K562 (cell line): ENCODE data around the gene LY6G5B. TPM values are rescaled to one million over a fixed set of nuclear protein-coding genes. Genes with fewer than 3 reads are reported as not detected.

Experiments used
- BACH1 ChIP-seq: fragments of 200-800 bp; sonication (Bioruptor generic); IDR thresholded peaks from 2 replicates; pipeline ENCODE4 v1.6.1; 2016; ENCODE audit warnings: missing genetic modification characterization, missing compliant biosample characterization
- DMBX1 ChIP-seq: fragments of 250-450 bp; sonication (Bioruptor Pico); IDR thresholded peaks from 2 replicates; pipeline ENCODE4 v1.8.0; 2022; ENCODE audit warnings: inconsistent platforms, mild to moderate bottlenecking, moderate library complexity, borderline replicate concordance
- DNMT1 ChIP-seq: fragments of 450-650 bp; IDR thresholded peaks from 2 replicates; pipeline ENCODE4 v1.6.1; 2016; ENCODE audit warnings: antibody characterized with exemption, mild to moderate bottlenecking
- GABPB2 ChIP-seq: fragments of 250-450 bp; sonication (Bioruptor Pico); conservative IDR thresholded peaks from 2 replicates; pipeline ENCODE4 v1.5.1; 2021; ENCODE audit warnings: mild to moderate bottlenecking
- KAT7 ChIP-seq: sonication (generic); formaldehyde crosslinking; IDR thresholded peaks from 2 replicates; pipeline ENCODE4 v1.8.0; 2022; ENCODE audit warnings: missing genetic modification reagents, mild to moderate bottlenecking, borderline replicate concordance
- KLF16 ChIP-seq: IDR thresholded peaks from 2 replicates; pipeline ENCODE4 v1.6.1; 2016; ENCODE audit warnings: antibody characterized with exemption
- MBD2 ChIP-seq: sonication (generic); IDR thresholded peaks from 2 replicates; pipeline ENCODE4 v1.6.1; 2016; ENCODE audit warnings: low read depth, borderline replicate concordance
- MCM5 ChIP-seq: fragments of 450-650 bp; IDR thresholded peaks from 2 replicates; pipeline ENCODE4 v1.6.1; 2016; ENCODE audit warnings: low read depth
- NCOR1 ChIP-seq: fragments of 450-650 bp; IDR thresholded peaks from 2 replicates; pipeline ENCODE4 v1.6.1; 2016; ENCODE audit warnings: mild to moderate bottlenecking, moderate library complexity
- NFE2 ChIP-seq: IDR thresholded peaks from 2 replicates; pipeline ENCODE4 v1.6.1; 2014; ENCODE audit warnings: antibody characterized with exemption, low read depth
- POLR3A ChIP-seq: IDR thresholded peaks from 2 replicates; pipeline ENCODE4 v1.6.1; 2011; ENCODE audit warnings: borderline replicate concordance, mild to moderate bottlenecking, moderate library complexity; ENCODE audit not compliant: insufficient read length, insufficient read depth; ENCODE audit errors: extremely low read depth
- PURB ChIP-seq: sonication (generic); formaldehyde crosslinking; IDR thresholded peaks from 2 replicates; pipeline ENCODE4 v1.9.0; 2021; ENCODE audit warnings: low read depth, mild to moderate bottlenecking, missing genetic modification reagents
- SMAD1 ChIP-seq: fragments of 150-350 bp; IDR thresholded peaks from 2 replicates; pipeline ENCODE4 v1.6.1; 2014; ENCODE audit warnings: low read length, low read depth; ENCODE audit not compliant: partially characterized antibody
- SP1 ChIP-seq: sonication (generic); formaldehyde crosslinking; IDR thresholded peaks from 2 replicates; pipeline ENCODE4 v1.8.1; 2022; ENCODE audit warnings: mild to moderate bottlenecking, missing genetic modification reagents
- STAT5A ChIP-seq: IDR thresholded peaks from 2 replicates; pipeline ENCODE4 v1.6.1; 2012; ENCODE audit warnings: low read length, inconsistent platforms, borderline replicate concordance
- TAF1 ChIP-seq: IDR thresholded peaks from 2 replicates; pipeline ENCODE4 v1.6.1; 2011; ENCODE audit warnings: mild to moderate bottlenecking, low read length, moderate library complexity; ENCODE audit not compliant: insufficient read depth, control insufficient read depth, severe bottlenecking; ENCODE audit errors: extremely low read depth
- TAF15 ChIP-seq: fragments of 200-400 bp; formaldehyde crosslinking; IDR thresholded peaks from 2 replicates; pipeline ENCODE4 v1.6.1; 2017; ENCODE audit warnings: mild to moderate bottlenecking, low read depth, low read length, moderate library complexity
- TCF7L2 ChIP-seq: fragments of 150-350 bp; IDR thresholded peaks from 2 replicates; pipeline ENCODE4 v1.6.1; 2016; ENCODE audit warnings: low read depth, mild to moderate bottlenecking, low read length, moderate library complexity
- ZNF232 ChIP-seq: sonication (generic); formaldehyde crosslinking; IDR thresholded peaks from 2 replicates; pipeline ENCODE4 v1.8.0; 2022; ENCODE audit warnings: mild to moderate bottlenecking, missing genetic modification reagents
- ZNF57 ChIP-seq: fragments of 450-650 bp; formaldehyde crosslinking; IDR thresholded peaks from 2 replicates; pipeline ENCODE4 v1.4.0; 2020; ENCODE audit warnings: mild to moderate bottlenecking, moderate library complexity
- polyA plus RNA-seq, 8 experiments: library from polyadenylated mRNA; depleted of rRNA in 4 of 8; stranded (reverse) in 5 of 8; unstranded in 3 of 8; fragments of >200 nt; fragmentation: Nextera tagmentation in 2 of 8; fragmentation: Illumina TruSeq in 1 of 8; extraction: Ambion mirVana in 2 of 8; extraction: Trizol in 1 of 8; gene quantifications; 2 replicates each; pipeline versions ENCODE4 v1.2.1 to v1.2.3, GENCODE V29; 2011 to 2014; ENCODE audit warnings: inconsistent platforms in 1 of 8, missing spikeins in 1 of 8
- total RNA-seq, 7 experiments: library from RNA; depleted of rRNA in 6 of 7; stranded (reverse); fragments of >200 nt in 6 of 7; fragmentation: Illumina TruSeq in 2 of 7; extraction: Trizol in 2 of 7; gene quantifications; 2 replicates each; pipeline versions ENCODE4 v1.2.1 to v1.2.3, GENCODE V29; 2011 to 2021; ENCODE audit warnings: low replicate concordance in 1 of 7
- TF ChIP-seq, protein P1 (sequence below), 2 experiments: fragments of 150-350 bp in 1 of 2; IDR thresholded peaks; 2 replicates each; pipeline ENCODE4 v1.6.1; 2012 to 2016; ENCODE audit warnings: low read depth in 2 of 2, low read length in 2 of 2, mild to moderate bottlenecking in 1 of 2, moderate library complexity in 1 of 2
- TF ChIP-seq, protein P2 (sequence below): sonication (generic); formaldehyde crosslinking; IDR thresholded peaks from 2 replicates; pipeline ENCODE4 v1.8.0; 2022; ENCODE audit warnings: mild to moderate bottlenecking, low read depth, missing genetic modification reagents
- TF ChIP-seq, protein P3 (sequence below): sonication (generic); formaldehyde crosslinking; IDR thresholded peaks from 2 replicates; pipeline ENCODE4 v1.8.0; 2022; ENCODE audit warnings: missing genetic modification reagents, mild to moderate bottlenecking, moderate library complexity, borderline replicate concordance

Gene LY6G5B
- total and polyA plus RNA-seq, 9 of the 15 experiments (the other 6 are each of a cell fraction or from before 2014, with no cell fraction given): 6.0 to 27.0 (median 7.5) TPM

DNA sequence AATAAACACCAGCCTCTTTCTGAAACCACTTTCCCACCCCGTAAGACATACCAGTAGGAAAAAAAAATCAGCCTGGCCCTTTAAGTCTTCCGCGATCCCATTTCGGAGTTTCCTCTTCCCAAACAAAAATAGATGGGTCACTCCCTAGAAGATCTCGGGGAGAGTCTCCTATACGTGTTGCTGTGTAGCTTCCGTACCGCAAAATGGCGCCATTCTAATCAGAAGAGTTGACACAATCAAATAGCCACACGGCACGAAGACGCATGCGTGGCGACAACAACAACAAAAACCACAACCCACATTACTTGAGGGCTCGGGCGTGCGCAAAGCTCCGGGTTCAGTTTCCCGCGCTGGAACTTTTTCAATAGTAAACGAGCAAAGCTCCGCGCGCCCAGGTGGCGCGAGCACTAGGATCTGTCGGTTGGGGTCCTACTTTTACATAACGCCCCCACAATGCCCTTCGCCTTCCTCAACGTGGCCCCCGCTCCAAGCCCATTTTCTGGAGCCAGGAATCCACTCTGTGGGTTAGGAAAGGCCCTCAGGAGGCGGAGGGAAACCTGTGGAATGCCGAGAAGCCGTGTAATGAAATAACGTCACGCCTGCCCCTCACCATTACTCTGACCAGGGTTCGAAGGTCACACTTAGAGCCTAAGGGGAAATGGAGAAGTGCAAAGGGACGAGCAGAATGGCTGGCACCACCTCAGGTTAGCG is 4.8 kb upstream of the LY6G5B start, which contains the start of gene GPANK1 (continued):
- TF ChIP-seq, protein P1, sequence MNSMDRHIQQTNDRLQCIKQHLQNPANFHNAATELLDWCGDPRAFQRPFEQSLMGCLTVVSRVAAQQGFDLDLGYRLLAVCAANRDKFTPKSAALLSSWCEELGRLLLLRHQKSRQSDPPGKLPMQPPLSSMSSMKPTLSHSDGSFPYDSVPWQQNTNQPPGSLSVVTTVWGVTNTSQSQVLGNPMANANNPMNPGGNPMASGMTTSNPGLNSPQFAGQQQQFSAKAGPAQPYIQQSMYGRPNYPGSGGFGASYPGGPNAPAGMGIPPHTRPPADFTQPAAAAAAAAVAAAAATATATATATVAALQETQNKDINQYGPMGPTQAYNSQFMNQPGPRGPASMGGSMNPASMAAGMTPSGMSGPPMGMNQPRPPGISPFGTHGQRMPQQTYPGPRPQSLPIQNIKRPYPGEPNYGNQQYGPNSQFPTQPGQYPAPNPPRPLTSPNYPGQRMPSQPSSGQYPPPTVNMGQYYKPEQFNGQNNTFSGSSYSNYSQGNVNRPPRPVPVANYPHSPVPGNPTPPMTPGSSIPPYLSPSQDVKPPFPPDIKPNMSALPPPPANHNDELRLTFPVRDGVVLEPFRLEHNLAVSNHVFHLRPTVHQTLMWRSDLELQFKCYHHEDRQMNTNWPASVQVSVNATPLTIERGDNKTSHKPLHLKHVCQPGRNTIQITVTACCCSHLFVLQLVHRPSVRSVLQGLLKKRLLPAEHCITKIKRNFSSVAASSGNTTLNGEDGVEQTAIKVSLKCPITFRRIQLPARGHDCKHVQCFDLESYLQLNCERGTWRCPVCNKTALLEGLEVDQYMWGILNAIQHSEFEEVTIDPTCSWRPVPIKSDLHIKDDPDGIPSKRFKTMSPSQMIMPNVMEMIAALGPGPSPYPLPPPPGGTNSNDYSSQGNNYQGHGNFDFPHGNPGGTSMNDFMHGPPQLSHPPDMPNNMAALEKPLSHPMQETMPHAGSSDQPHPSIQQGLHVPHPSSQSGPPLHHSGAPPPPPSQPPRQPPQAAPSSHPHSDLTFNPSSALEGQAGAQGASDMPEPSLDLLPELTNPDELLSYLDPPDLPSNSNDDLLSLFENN (IDR thresholded peaks at IDR 0.05; ENCODE audit: low read depth in 2 of 2, low read length in 2 of 2): peak in 1 of 2 experiments; percentile 30; a peak in 2 of 4 replicates
- TF ChIP-seq BACH1 (no peak), NFE2 (peak; percentile 57), MCM5 (no peak), DNMT1 (no peak), PURB (CRISPR knock-in tag) (no peak), POLR3A (no peak), DMBX1 (CRISPR knock-in tag) (peak; percentile 44; the same call in 1 of the 2 replicates), STAT5A (no peak; the same call in 1 of the 2 replicates), SP1 (CRISPR knock-in tag) (peak; percentile 70; the same call in 1 of the 2 replicates), ZNF232 (peak; percentile 71; the same call in 1 of the 2 replicates), TAF1 (peak; percentile 94), NCOR1 (no peak), TCF7L2 (peak; percentile 96), SMAD1 (peak; percentile 55), TAF15 (no peak), MBD2 (no peak), KLF16 (no peak), KAT7 (CRISPR knock-in tag) (peak; percentile 100), GABPB2 (CRISPR knock-in tag) (0 out of 2 replicates have a peak, but pooled peaks have one; percentile 5), ZNF57 (CRISPR knock-in tag) (peak; percentile 73; the same call in 1 of the 2 replicates)
- TF ChIP-seq, protein P2, sequence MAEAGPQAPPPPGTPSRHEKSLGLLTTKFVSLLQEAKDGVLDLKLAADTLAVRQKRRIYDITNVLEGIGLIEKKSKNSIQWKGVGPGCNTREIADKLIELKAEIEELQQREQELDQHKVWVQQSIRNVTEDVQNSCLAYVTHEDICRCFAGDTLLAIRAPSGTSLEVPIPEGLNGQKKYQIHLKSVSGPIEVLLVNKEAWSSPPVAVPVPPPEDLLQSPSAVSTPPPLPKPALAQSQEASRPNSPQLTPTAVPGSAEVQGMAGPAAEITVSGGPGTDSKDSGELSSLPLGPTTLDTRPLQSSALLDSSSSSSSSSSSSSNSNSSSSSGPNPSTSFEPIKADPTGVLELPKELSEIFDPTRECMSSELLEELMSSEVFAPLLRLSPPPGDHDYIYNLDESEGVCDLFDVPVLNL (CRISPR knock-in tag): peak; percentile 91
- TF ChIP-seq, protein P3, sequence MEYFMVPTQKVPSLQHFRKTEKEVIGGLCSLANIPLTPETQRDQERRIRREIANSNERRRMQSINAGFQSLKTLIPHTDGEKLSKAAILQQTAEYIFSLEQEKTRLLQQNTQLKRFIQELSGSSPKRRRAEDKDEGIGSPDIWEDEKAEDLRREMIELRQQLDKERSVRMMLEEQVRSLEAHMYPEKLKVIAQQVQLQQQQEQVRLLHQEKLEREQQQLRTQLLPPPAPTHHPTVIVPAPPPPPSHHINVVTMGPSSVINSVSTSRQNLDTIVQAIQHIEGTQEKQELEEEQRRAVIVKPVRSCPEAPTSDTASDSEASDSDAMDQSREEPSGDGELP (CRISPR knock-in tag): peak; percentile 89
